HG03521 (cell line): ENCODE results near the gene MZT1.
"Not testable (repeated sequence)": the region's sequence is repeated elsewhere in the genome, so short reads cannot be mapped to it uniquely, and the experiment has no call there.

Source experiments
- ATAC-seq: cut with Tn5 transposase; IDR thresholded peaks from one replicate; pipeline ENCODE4 v1.9.1; 2021; ENCODE audit warnings: mild to moderate bottlenecking, moderate library complexity; ENCODE audit not compliant: unreplicated experiment

The MZT1 gene, protein sequence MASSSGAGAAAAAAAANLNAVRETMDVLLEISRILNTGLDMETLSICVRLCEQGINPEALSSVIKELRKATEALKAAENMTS

DNA sequence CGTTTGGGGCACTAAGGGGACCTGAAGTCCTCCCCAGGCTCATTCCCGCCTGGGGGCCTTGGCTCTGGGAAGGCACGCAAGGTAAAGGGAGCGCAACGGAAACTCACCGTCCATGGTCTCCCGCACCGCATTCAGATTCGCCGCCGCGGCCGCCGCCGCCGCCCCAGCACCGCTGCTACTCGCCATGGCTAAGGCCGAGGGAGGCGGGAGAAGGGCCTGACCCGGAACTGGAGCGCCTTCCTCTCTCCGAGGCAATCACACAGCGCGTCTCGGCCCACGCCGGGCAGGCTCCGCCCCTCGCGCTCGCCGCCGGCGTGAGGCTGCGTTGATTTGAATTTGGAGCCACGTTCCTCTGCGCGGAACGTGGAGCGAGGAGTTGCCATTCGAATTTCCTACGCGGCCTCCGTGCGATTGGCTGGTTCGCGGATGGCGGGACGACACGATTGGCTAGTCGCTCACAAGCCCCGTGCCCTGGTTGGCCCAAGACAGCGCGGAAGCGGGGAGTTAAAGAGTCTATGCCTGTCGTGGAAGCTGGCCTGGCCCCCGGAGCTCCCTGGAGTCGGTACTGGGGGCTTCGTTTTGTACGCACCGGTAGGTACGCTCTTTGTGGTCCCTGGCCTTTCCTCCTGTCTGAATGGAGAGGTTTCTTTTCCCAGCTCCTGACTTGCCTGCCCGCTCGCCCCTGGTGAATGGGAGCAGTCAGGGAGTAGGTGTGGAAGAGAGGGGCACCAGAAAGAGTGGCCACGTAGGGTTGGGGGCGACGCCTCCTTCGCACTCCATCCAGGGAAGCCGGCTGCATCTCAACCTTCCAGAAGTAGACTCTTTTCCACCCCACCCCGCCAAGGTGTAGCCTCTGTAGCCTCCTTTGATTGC is at the start of gene MZT1, which contains the start of gene BORA:
Gene MZT1, minus strand, starts transcription at position 213 of the 873 bp plus-strand sequence. Its CDS starts 27 bp downstream, at position 186.
Gene BORA, plus strand, starts transcription at position 507 of the 873 bp plus-strand sequence. CDS start 1,018 bp downstream, outside the sequence.
- peak; percentile 95 for ATAC-seq

DNA sequence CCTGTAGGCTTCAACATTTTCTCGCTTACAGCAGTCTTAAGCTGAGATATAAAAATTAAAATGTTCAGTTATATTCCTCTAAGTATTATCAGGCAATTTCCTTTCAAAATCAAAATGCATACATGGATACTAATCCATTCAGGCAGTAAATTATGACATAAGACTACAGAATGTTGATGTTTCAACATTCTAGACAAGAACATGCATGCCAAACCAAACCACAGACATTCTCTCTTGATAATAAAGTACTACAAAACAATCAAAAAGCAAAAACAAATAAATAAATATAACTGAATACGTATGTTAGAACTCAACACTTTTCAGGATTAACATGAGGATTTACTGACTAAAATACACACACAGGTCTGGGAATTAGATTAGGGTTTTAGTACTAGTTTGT is 46.6 kb upstream of the MZT1 start:
- ATAC-seq, result no peak

DNA sequence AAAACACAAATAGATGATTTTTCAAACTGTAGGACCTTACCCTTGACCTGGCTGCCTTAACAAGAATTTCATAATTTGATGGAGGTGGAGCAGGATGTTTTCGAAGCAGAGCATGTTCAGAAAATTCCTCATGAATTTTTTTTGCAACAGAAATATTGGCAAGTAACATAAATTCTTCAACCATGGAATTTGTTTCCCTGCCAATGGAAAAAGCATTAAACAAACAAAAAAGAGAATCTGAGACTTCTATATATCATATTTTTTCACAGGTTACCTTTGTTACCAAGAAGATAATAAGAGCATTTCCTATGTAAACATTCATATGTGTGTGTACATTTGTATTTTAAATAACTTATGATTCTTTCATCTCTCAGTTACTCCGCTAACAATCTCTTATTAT is 36.0 kb upstream of the MZT1 start:
- no peak for ATAC-seq

DNA sequence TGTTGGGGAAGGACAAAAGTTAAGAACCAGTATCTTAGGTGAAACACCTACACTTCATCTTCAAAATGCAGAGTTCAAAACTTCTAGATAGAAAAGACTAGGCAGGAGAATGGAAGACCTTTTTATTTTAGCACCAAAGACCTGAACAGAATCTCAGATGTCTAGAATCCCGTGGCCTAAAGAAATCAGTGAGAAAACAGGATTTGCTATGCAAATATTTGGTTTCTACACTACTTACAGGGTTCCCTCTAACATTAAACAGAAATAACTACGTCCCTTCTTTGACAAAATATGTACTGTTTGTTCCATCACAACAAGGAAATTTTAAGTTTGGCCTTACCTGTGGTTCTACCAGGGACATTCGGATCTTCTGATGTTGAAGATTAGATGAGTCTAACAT is 32.8 kb upstream of the MZT1 start:
- no peak for ATAC-seq

GRCh38 chr13:72757792-72758535 is 30.5 kb upstream of the MZT1 start:
- no peak for ATAC-seq

GRCh38 chr13:72754111-72754510 is 26.7 kb upstream of the MZT1 start:
- ATAC-seq, result no peak

DNA sequence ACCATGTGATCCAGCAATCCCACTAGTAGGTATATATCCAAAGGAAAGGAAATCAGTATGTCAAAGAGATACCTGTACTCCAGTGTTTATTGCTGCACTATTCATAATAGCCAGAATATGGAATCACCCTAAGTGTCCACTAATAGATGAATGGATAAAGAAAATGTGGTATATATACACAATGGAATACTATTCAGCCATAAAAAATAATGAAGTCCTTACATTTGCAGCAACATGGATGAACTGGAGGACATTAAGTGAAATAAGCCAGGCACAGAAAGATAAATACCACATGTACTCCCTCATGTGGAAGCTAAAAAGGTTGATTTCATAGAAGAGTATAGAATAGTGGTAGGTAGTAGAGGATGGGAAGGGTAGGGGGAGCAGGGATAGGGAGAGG is 23.8 kb upstream of the MZT1 start:
- ATAC-seq, result no peak

- no peak for ATAC-seq
Observed at GRCh38 chr13:72745260-72745659, 17.8 kb upstream of the MZT1 start.

DNA sequence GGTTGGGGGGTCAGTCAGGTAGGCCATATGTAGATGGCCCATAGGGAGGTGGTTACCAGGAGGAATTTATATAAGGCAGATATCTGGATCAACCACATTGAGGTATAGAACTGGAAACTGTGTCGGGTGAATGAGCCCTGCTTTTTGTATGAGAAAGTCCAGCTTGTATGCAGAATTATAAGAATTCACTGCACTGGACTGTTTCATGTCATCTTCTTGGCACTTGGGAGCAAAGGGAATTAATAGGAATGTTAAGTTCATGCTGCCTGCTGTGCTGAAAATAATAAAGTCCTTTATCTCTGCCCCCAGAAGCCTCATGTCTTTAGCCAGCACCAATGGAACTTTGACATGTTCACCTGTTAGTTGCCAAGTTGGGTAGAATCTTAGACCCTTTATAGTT is 12.6 kb upstream of the MZT1 start:
- ATAC-seq, result no peak

DNA sequence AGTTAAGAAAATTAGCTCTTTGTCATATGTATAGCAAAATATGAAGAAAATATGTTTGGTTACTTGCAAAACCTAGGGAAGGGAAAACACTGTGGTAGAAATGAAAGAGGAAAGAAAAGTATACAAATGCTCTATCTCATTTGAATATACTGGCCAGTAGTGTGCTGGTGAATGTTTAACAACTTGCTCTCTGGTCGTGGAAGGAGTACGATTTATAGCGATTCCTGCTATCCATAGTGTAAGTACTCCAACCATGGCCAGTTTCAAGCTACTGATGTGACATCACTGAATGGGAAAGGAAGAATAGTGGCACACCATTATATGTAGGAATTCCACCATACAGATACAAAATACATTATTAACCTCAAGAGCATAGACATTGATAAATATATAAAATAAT is 9.6 kb upstream of the MZT1 start:
- ATAC-seq, result no peak

DNA sequence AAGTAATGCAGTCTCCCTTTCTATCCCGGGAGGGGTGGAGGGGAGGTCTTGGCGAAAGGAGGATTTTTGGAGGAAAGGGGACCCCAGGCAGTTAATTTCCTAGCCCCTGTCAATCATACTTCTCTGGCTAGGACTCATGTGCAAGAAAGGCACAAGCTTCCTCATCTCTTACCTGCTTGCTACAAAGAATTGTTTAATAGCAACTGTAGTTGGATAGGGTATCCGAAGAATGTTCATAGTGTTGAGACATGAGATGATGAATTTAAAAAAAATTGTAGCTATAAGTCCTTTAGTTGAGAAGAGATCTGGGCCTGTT is 819 bp upstream of the MZT1 start:
- ATAC-seq, result no peak

DNA sequence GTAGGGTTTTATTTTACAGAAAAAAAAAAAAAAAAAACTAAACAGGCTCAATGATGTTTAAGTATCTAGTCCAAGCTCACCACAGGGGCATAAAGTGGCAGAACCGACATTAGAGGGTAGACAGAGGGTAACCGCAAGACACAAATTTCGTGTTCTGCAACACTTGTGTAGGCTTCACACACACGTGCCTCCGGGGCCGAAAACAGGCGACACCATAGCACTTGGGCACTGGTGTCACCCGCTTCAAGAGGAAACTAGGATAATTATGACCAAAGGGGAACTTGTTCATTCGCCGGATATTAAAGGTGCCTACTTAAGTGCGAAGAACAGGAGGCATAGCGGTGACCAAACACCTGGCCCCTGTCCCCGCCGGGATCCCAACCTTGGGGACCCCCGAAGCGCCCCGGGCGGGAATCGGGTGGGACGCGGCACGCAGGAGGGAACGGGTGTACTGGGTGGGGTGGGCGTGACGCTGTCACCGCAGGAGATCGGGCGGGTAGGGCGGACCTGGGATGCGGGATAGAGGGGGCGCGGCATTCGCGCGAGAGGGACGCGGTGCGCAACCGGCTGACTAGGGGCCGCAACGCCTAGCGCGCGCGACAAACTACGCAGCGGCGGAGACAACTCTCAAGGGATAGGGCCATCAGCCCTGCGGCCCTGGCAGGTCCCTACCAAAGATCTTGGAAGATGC is 558 bp downstream of the MZT1 start:
- peak; percentile 16 for ATAC-seq

DNA sequence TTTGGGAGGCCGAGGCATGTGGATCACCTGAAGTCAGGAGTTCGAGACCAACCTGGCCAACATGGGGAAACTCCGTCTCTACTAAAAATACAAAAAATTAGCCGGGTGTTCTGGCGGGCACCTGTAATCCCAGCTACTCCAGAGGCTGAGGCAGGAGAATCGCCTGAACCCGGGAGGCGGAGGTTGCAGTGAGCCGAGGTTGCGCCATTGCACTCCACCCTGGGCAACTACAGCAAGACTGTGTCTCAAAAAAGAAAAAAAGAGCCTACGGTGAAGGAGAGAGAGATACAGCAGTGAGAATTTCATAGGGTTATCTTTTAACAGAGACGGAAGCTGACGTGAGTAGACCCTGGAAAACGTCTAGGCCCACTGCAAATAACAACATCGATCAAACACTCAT is 1.2 kb downstream of the MZT1 start:
- ATAC-seq, result not testable (repeated sequence)

DNA sequence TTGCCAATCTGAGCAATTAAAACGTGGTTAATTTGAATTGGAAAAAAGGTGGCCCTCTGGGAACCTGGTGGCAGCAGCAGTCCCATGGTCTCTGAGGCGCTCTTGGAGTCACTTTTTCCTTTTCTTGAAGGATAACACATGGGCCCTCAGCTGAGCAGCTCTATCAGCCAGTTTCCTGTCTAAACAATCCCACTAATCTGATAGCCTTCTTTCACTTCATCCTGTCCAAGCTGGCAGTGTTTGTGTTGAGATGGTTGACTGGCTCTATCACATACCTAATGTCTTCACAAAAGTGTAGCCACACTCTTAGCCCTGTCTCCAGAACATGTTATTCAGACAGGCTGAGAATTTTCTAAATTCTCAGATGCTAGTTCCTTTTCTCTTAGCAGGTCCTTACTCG is 10.7 kb downstream of the MZT1 start:
- ATAC-seq, result no peak

GRCh38 chr13:72700509-72700908 is 26.9 kb downstream of the MZT1 start:
- ATAC-seq, result no peak

DNA sequence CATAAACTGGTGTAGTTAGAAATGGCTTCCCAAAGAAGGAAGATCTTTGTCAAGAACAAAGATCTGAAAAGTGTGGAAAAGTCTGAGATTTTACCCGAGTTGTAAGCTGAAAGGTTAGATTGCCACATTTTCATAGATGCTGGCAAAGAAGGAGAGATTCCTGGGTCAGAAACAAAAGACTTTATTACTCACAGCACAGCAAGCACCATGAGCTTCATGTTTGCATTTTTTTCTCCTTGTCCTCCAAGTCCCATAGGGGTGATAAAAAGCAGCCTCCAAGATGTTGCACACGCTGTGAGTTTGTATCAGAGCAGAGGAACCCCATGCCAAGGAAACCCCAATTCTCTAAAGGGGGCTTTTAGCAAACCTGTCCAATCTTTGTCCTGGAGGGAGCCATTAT is 29.3 kb downstream of the MZT1 start:
- ATAC-seq, result no peak

- ATAC-seq, result no peak
Observed at GRCh38 chr13:72696579-72696978, 30.9 kb downstream of the MZT1 start.

DNA sequence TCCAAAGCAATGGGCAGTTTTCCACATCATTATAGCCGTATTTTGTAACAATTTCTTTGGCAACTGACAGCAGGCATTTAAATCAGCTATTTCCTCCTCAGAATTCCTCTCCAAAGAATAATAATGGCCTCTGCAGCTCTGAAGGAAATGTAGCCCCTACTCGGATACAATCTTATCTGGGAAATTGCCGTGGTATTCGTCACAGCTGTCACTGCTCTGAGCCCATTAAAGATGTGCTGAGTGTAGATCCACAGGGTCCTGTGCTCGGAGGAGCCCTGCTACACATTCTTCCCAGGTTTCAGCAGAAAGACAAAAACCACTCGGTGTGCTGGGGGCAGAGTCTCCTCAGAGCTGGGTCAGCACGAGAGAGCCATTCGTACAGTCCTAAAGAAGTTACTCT is 33.1 kb downstream of the MZT1 start:
- ATAC-seq, result no peak

- no peak for ATAC-seq
Observed at GRCh38 chr13:72693832-72694231, 33.6 kb downstream of the MZT1 start.

- no peak for ATAC-seq
Observed at GRCh38 chr13:72692884-72693514, 34.4 kb downstream of the MZT1 start.

DNA sequence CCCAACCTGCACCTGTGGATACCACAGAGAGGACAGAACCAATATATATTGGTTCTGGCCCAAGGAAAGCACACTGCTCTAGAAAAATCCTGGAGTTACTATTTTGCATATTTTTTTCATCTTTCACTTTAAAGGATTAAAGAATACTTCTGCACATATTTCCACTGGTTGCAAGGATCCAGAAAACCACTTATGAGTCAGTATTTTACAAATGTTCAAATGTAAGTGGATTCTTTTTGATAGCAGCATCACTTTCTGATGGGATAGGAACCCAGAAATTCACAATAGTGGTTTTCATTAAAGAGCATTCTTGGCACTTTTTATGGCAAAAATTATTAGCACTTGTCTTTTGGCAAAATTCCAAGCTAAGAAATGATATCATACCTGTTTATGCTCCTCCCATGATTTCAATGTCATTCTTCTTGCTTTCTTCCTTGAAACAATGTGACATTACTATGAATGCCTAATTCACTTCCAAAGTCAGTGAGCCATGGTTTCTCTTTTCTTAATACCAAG is 38.2 kb downstream of the MZT1 start:
- no peak for ATAC-seq
